ENCODE results near the gene COL24A1. TPM values are rescaled to one million over a fixed set of nuclear protein-coding genes. Genes with fewer than 3 reads are reported as not detected.

COL24A1 gene
- total RNA-seq, 1 donor from 2014 or later: 2.7 TPM

DNA sequence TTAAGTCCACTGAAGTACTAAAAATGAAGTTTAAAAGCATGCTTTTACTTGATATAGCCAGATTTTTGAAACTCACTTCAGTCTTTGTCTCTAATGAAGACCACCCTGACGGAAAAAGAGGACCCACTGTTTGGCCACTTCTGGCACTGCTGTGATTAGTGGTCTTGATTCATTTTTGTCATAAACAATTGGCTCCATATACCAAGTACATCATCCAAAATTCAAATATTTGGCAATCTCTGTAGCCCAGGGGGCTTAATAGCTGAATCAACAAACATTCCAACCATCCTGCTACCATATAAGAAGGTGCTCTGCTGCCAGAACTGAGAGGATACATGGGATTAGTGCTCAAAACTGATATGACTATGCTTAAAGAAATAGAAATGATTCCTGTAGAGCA, 156.0 kb downstream of the COL24A1 start:
- H3K27me3 Mint-ChIP-seq (ENCODE audit: low read depth): peaks cover 4% of the 10 kb centered on the region
- peaks cover 10% of the 10 kb centered on the region for H3K9me3 Mint-ChIP-seq
- H3K4me1 Mint-ChIP-seq: no peaks in the 10 kb centered on the region
- no peak overlapping the region for H3K4me3 Mint-ChIP-seq
- TF ChIP-seq, protein P1, sequence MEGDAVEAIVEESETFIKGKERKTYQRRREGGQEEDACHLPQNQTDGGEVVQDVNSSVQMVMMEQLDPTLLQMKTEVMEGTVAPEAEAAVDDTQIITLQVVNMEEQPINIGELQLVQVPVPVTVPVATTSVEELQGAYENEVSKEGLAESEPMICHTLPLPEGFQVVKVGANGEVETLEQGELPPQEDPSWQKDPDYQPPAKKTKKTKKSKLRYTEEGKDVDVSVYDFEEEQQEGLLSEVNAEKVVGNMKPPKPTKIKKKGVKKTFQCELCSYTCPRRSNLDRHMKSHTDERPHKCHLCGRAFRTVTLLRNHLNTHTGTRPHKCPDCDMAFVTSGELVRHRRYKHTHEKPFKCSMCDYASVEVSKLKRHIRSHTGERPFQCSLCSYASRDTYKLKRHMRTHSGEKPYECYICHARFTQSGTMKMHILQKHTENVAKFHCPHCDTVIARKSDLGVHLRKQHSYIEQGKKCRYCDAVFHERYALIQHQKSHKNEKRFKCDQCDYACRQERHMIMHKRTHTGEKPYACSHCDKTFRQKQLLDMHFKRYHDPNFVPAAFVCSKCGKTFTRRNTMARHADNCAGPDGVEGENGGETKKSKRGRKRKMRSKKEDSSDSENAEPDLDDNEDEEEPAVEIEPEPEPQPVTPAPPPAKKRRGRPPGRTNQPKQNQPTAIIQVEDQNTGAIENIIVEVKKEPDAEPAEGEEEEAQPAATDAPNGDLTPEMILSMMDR (IDR thresholded peaks at IDR 0.05; ENCODE audit: unreplicated experiment): no peak
- H3K36me3 Mint-ChIP-seq: no peaks in the 10 kb centered on the region
- no peak overlapping the region for H3K27ac Mint-ChIP-seq
- DNase-seq (ENCODE audit: low spot score in 2 of 2, unreplicated experiment in 2 of 2): no peak

DNA sequence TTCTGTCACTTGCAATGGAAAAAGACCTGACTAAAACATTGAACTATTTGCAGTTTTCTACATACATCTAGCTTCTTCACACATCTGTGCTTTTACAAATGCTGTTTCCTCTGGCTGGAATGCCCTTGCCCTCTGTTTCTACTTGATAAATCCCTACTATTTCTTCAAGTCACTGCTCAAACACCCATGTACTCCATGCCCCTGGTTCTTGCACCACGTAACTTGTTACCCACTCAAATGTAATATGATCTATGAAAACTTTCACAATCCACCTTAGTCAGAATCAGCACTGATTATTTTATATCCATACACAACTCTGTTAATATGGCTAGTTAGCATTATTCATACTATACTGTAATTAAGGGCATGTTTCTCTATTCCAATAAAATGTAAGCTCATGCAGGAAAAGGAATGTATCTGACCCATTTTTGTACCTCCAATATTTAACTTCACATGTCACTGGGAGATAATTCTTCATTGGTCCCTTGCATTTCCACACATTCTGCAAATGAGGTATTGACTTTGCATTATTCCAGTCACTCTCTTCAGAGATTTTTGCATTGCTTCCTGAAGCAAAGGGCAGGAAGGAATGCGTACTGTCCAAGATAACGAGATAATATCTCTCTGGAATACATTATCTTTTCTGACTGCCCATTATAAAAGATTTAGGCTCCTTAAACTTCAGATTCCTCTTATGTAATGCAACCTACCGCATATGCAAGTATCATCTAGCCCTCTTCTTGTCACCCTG, 158.3 kb downstream of the COL24A1 start:
- TF ChIP-seq, protein P1 (IDR thresholded peaks at IDR 0.05; ENCODE audit: unreplicated experiment): no peak
- H3K36me3 Mint-ChIP-seq: no peaks in the 10 kb centered on the region
- H3K27me3 Mint-ChIP-seq (ENCODE audit: low read depth): peaks cover 4% of the 10 kb centered on the region
- no peaks in the 10 kb centered on the region for H3K9me3 Mint-ChIP-seq
- peaks cover under 1% of the 10 kb centered on the region for H3K4me1 Mint-ChIP-seq
- no peak overlapping the region for H3K4me3 Mint-ChIP-seq
- DNase-seq (ENCODE audit: low spot score in 2 of 2, unreplicated experiment in 2 of 2): no peak
- no peak overlapping the region for H3K27ac Mint-ChIP-seq

DNA sequence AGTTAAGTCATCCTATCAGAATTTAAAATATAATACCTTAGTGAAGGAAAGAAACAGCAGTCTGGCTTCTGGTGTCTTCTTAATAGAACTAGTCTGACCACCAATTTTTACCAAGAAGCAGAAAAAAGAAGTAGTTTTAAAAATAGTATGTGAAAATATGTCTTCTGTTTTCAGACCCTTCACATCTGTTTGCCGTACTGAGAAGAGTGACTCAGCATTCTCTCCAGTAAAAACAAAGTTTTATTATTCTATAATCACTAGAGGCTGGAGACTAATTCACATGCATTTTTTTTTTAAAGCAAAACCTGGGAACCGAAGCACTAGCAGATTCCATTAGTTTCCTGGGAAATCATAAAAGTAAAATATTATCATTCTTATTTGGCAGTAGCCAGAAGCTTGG, 163.8 kb downstream of the COL24A1 start:
- TF ChIP-seq, protein P1 (IDR thresholded peaks at IDR 0.05; ENCODE audit: unreplicated experiment): no peak
- Mint-ChIP-seq H3K9me3 (no peaks in the 10 kb centered on the region), H3K4me3 (no peak overlapping the region), H3K36me3 (no peaks in the 10 kb centered on the region), H3K27me3 (ENCODE audit: low read depth) (no peaks in the 10 kb centered on the region), H3K27ac (no peak overlapping the region), H3K4me1 (peaks cover 2% of the 10 kb centered on the region)
- DNase-seq (ENCODE audit: low spot score in 2 of 2, unreplicated experiment in 2 of 2): no peak

DNA sequence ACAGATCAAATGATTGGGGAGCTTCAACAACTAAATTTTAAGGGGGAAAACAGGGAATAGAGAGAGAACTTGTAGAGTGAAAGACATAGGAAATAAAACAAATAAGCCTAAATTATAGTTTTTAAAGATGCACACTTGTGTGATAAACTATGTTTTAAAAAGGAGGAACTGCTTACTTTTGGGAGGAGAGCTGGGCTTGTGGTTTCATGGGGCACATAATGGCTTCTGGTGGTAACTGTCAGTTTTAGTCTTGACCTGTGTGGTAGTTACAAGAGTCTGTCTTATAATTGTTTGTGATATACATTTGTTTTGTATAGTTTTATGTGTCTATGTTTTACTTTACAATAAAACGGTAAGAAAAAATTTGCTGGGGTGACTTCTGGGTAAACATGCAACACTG, 165.3 kb downstream of the COL24A1 start:
- Mint-ChIP-seq H3K27me3 (ENCODE audit: low read depth) (no peaks in the 10 kb centered on the region), H3K36me3 (no peaks in the 10 kb centered on the region), H3K27ac (no peak overlapping the region), H3K9me3 (no peaks in the 10 kb centered on the region), H3K4me1 (peaks cover 2% of the 10 kb centered on the region), H3K4me3 (no peak overlapping the region)
- DNase-seq (ENCODE audit: low spot score in 2 of 2, unreplicated experiment in 2 of 2): no peak
- TF ChIP-seq, protein P1 (IDR thresholded peaks at IDR 0.05; ENCODE audit: unreplicated experiment): no peak

DNA sequence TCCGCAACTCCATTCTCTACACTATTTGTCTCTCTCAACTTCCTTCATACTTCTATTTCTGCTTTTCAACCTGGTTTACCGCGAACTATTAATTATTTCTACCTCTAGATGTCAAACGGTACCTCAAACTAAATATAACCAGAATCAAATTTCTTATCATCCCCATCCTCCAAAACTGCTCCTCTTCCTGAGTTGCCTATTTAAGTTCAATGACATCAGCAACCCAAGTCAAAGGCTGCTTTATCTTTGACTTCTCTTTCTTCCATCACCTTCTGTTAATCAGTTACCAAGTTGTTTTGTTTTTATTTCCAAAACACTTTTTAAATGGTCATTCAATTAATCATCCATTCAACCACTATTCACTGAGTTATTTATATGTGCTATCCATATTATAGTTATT, 171.9 kb downstream of the COL24A1 start:
- Mint-ChIP-seq H3K27me3 (ENCODE audit: low read depth) (peaks cover 32% of the 10 kb centered on the region), H3K9me3 (peaks cover 6% of the 10 kb centered on the region), H3K4me1 (no peaks in the 10 kb centered on the region), H3K36me3 (no peaks in the 10 kb centered on the region), H3K27ac (no peak overlapping the region), H3K4me3 (no peak overlapping the region)
- TF ChIP-seq, protein P1 (IDR thresholded peaks at IDR 0.05; ENCODE audit: unreplicated experiment): no peak
- DNase-seq (ENCODE audit: low spot score in 2 of 2, unreplicated experiment in 2 of 2): no peak

Data from mesothelial cell of epicardium (in vitro differentiated cells).